WERI-Rb-1 (cell line): ENCODE results near the gene COL12A1.

ENCODE experiments used
- DNase-seq: peaks from one replicate; pipeline ENCODE4 v3.0.0-alpha.2; 2020
- H3K27ac ChIP-seq: fragments of 250-450 bp; sonication (Bioruptor Pico); 2 replicates; pipeline ENCODE4 v1.5.1; 2020; ENCODE audit warnings: mild to moderate bottlenecking, moderate library complexity
- H3K27me3 ChIP-seq: fragments of 250-450 bp; sonication (Bioruptor Pico); 2 replicates; pipeline ENCODE4 v1.5.1; 2021; ENCODE audit warnings: mild to moderate bottlenecking, low read depth, moderate library complexity; ENCODE audit not compliant: insufficient read depth, severe bottlenecking
- H3K36me3 ChIP-seq: fragments of 250-450 bp; sonication (Bioruptor Pico); 2 replicates; pipeline ENCODE4 v1.5.1; 2020; ENCODE audit warnings: mild to moderate bottlenecking, moderate library complexity
- H3K4me3 ChIP-seq: 2 replicates; pipeline ENCODE4 v1.5.1; 2011; ENCODE audit warnings: low read depth, mild to moderate bottlenecking, control low read depth, low read length
- H3K9me3 ChIP-seq: fragments of 250-450 bp; sonication (Bioruptor Pico); 2 replicates; pipeline ENCODE4 v1.5.1; 2021; ENCODE audit warnings: mild to moderate bottlenecking, moderate library complexity; ENCODE audit not compliant: severe bottlenecking
- TF ChIP-seq, protein P1 (sequence below): IDR thresholded peaks from 2 replicates; pipeline ENCODE4 v1.5.1; 2011; ENCODE audit warnings: low read depth, mild to moderate bottlenecking, control low read depth, inconsistent platforms, low read length

COL12A1 gene

GRCh38 chr6:75144386-75144785 lies 61.5 kb downstream of the COL12A1 start:
- TF ChIP-seq, protein P1, sequence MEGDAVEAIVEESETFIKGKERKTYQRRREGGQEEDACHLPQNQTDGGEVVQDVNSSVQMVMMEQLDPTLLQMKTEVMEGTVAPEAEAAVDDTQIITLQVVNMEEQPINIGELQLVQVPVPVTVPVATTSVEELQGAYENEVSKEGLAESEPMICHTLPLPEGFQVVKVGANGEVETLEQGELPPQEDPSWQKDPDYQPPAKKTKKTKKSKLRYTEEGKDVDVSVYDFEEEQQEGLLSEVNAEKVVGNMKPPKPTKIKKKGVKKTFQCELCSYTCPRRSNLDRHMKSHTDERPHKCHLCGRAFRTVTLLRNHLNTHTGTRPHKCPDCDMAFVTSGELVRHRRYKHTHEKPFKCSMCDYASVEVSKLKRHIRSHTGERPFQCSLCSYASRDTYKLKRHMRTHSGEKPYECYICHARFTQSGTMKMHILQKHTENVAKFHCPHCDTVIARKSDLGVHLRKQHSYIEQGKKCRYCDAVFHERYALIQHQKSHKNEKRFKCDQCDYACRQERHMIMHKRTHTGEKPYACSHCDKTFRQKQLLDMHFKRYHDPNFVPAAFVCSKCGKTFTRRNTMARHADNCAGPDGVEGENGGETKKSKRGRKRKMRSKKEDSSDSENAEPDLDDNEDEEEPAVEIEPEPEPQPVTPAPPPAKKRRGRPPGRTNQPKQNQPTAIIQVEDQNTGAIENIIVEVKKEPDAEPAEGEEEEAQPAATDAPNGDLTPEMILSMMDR, result no peak
- no peaks in the 10 kb centered on the region for H3K9me3 ChIP-seq
- DNase-seq, result no peak
- H3K36me3 ChIP-seq, result no peaks in the 10 kb centered on the region
- H3K27me3 ChIP-seq, result peaks cover 70% of the 10 kb centered on the region
- H3K4me3 ChIP-seq, result no peak overlapping the region
- no peak overlapping the region for H3K27ac ChIP-seq

GRCh38 chr6:75143191-75143590 lies 62.7 kb downstream of the COL12A1 start:
- Histone ChIP-seq H3K9me3 (no peaks in the 10 kb centered on the region), H3K27me3 (peaks cover 71% of the 10 kb centered on the region), H3K36me3 (no peaks in the 10 kb centered on the region), H3K27ac (no peak overlapping the region), H3K4me3 (no peak overlapping the region)
- TF ChIP-seq, protein P1, result no peak
- DNase-seq, result no peak

DNA sequence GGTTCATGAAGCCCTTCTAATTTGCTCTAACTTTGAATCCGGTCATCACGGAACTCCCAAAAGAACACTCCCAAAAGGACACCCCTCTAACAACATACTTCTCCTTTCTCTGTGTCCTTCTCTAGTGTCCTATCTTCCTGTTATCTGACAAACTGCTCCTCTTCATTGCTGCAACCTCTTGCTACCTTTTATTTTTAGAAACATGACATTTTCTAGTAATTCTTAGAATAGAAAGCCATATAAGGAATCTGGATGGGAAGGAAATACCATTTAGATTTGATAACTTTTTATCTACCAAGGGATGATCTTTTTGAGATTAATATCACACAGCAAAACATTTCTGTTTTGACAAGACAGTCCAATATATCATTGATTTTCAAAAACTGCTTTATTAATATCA lies 63.1 kb downstream of the COL12A1 start:
- Histone ChIP-seq H3K36me3 (no peaks in the 10 kb centered on the region), H3K27me3 (peaks cover 71% of the 10 kb centered on the region), H3K27ac (no peak overlapping the region), H3K4me3 (no peak overlapping the region), H3K9me3 (no peaks in the 10 kb centered on the region)
- DNase-seq, result no peak
- TF ChIP-seq, protein P1, result no peak

DNA sequence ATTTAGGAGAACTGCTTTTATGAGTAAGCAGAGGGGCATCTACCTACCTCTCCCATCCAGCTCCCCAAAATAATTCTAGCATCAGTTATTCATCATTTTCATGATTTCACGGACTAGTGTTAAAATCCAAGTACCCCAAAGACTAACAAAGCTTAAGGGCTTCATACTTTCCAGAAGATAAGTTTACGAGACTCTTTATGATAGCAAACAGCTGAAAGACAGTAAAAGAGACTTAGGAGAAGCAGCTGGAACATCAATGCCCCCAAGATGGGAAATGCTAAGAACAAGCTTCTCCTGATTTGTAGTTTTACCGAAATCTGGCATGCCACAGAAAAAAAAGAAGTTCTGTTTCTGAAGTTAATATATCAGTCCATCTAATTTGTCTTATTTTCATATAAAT lies 70.0 kb downstream of the COL12A1 start:
- Histone ChIP-seq H3K4me3 (no peak overlapping the region), H3K36me3 (no peaks in the 10 kb centered on the region), H3K27me3 (peaks cover 75% of the 10 kb centered on the region), H3K9me3 (no peaks in the 10 kb centered on the region), H3K27ac (no peak overlapping the region)
- no peak for DNase-seq
- TF ChIP-seq, protein P1, result no peak

- H3K4me3 ChIP-seq, result no peak overlapping the region
- TF ChIP-seq, protein P1, result no peak
- peaks cover 77% of the 10 kb centered on the region for H3K27me3 ChIP-seq
- H3K36me3 ChIP-seq, result no peaks in the 10 kb centered on the region
- no peaks in the 10 kb centered on the region for H3K9me3 ChIP-seq
- H3K27ac ChIP-seq, result no peak overlapping the region
- no peak for DNase-seq
Measured at GRCh38 chr6:75135450-75135849, 70.4 kb downstream of the COL12A1 start.

DNA sequence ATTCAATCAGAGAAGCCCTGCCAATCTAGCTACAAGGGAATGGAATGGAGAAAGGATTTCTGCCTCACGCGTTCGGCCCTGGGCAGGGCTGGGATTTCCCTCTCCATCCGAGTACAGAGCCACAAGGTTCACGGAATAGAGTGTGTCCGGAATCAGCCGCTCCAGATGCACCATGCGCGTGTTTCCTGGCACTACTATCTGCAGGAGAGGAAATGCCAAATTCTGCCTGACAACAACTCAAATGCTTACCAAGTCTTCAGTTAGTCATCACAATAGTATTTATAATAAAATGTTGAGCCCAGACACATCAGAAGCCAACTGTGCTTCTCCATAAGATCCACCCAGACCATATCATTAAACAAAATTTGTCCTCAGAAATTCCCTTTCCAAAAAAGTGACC lies 75.1 kb downstream of the COL12A1 start:
- Histone ChIP-seq H3K27me3 (peaks cover 71% of the 10 kb centered on the region), H3K4me3 (no peak overlapping the region), H3K9me3 (no peaks in the 10 kb centered on the region), H3K27ac (no peak overlapping the region), H3K36me3 (no peaks in the 10 kb centered on the region)
- TF ChIP-seq, protein P1, result no peak
- DNase-seq, result no peak
